KOPT-K1 (cell line): ENCODE data around the gene ADD2.

Source experiments
- H3K27ac ChIP-seq: fragments of 200-600 bp; sonication (generic); 2 replicates; pipeline ENCODE4 v1.5.1; 2016; ENCODE audit warnings: antibody characterized with exemption, mild to moderate bottlenecking, low read depth, low read length; ENCODE audit not compliant: poor library complexity, severe bottlenecking
- H3K36me3 ChIP-seq: fragments of 200-600 bp; sonication (generic); 2 replicates; pipeline ENCODE4 v1.5.1; 2017; ENCODE audit warnings: antibody characterized with exemption, mild to moderate bottlenecking, low read length, moderate library complexity; ENCODE audit not compliant: insufficient read depth
- H3K9me3 ChIP-seq: fragments of 200-600 bp; sonication (generic); 2 replicates; pipeline ENCODE4 v1.5.1; 2017; ENCODE audit warnings: antibody characterized with exemption, low read length, mild to moderate bottlenecking; ENCODE audit not compliant: insufficient read depth, poor library complexity, severe bottlenecking

Gene ADD2

DNA sequence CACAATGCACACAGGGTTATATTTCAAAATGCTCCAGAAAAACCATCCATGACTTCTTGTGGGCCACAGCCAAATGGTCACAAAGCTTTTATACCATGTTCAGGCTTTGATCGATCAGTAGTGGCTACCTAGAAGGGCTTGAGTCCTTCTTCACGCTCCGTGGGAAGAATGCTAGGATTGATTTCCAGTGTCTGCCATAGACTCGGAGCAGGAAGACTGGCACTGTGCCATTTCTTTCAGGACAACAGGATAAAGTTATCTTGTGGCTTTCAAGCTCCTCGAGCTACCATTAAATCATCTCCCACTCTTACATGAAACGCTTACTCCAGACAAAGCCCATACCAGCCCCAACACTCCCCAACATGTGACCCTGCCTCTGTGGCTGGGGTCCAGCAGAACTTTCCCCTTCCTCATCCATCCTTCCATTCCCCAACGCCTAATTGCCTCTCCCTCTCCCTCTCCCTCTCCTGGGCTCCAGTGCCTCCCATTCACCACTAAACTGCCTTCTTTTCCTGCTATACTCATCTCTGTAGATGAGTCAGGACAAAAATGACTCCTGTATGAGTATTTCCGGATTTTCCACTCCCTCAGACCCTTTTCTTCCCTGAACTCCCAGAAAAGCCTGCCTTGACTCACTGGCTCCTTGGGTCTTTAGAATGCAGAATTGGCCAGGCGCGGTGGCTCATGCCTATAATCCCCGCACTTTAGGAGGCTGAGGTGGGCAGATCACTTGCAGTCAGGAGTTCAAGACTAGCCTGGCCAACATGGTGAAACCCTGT lies 40.9 kb downstream of the ADD2 start:
- H3K9me3 ChIP-seq, result no peaks in the 10 kb centered on the region
- H3K36me3 ChIP-seq, result no peaks in the 10 kb centered on the region

GRCh38 chr2:70725505-70725904 lies 42.5 kb downstream of the ADD2 start:
- Histone ChIP-seq H3K9me3 (no peaks in the 10 kb centered on the region), H3K36me3 (no peaks in the 10 kb centered on the region), H3K27ac (no peak overlapping the region)

More for the DNA sequence above, 40.9 kb downstream of the ADD2 start:
- H3K27ac ChIP-seq, result no peak overlapping the region

GRCh38 chr2:70724366-70724765 lies 43.6 kb downstream of the ADD2 start:
- no peak overlapping the region for H3K27ac ChIP-seq
- no peaks in the 10 kb centered on the region for H3K36me3 ChIP-seq
- H3K9me3 ChIP-seq, result no peaks in the 10 kb centered on the region

DNA sequence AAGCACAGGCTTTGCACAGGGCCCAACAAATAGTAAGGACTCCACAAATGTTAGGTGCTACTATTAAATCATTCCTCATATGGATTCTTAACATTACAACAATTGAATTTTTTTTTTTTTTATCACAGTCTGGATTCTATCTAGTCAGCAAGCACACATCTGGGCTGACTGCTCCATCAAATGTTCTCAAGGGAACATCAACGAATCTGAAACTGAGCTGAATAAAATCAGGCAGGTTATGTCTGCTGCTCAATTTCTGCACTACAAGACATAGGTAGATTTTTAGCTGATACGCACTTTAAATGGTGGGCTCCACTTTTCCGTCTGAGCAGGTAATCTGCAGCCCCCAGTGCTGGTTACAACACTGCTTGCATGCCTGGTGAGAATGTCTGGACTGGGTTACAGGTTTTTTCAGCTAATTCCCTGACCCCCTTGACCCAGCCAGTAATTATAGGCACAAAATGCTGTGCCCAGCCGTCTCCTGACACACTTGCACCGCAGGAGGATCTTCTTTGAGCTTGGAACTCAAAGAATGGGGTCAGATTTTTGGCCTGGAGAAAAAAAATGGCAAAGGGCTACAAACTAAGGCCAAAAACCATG lies 44.6 kb downstream of the ADD2 start:
- no peak overlapping the region for H3K27ac ChIP-seq
- H3K9me3 ChIP-seq, result no peaks in the 10 kb centered on the region
- no peaks in the 10 kb centered on the region for H3K36me3 ChIP-seq

GRCh38 chr2:70720124-70720523 lies 47.9 kb downstream of the ADD2 start:
- Histone ChIP-seq H3K27ac (no peak overlapping the region), H3K9me3 (no peaks in the 10 kb centered on the region), H3K36me3 (no peaks in the 10 kb centered on the region)

- H3K9me3 ChIP-seq, result no peaks in the 10 kb centered on the region
- no peak overlapping the region for H3K27ac ChIP-seq
- H3K36me3 ChIP-seq, result no peaks in the 10 kb centered on the region
These were observed 48.8 kb downstream of the ADD2 start for GRCh38 chr2:70719231-70719630.

GRCh38 chr2:70718736-70719135 lies 49.3 kb downstream of the ADD2 start:
- no peak overlapping the region for H3K27ac ChIP-seq

GRCh38 chr2:70718241-70718640 lies 49.8 kb downstream of the ADD2 start:
- Histone ChIP-seq H3K9me3 (no peaks in the 10 kb centered on the region), H3K36me3 (no peaks in the 10 kb centered on the region), H3K27ac (no peak overlapping the region)

More at GRCh38 chr2:70718736-70719135, 49.3 kb downstream of the ADD2 start:
- no peaks in the 10 kb centered on the region for H3K36me3 ChIP-seq
- H3K9me3 ChIP-seq, result no peaks in the 10 kb centered on the region

DNA sequence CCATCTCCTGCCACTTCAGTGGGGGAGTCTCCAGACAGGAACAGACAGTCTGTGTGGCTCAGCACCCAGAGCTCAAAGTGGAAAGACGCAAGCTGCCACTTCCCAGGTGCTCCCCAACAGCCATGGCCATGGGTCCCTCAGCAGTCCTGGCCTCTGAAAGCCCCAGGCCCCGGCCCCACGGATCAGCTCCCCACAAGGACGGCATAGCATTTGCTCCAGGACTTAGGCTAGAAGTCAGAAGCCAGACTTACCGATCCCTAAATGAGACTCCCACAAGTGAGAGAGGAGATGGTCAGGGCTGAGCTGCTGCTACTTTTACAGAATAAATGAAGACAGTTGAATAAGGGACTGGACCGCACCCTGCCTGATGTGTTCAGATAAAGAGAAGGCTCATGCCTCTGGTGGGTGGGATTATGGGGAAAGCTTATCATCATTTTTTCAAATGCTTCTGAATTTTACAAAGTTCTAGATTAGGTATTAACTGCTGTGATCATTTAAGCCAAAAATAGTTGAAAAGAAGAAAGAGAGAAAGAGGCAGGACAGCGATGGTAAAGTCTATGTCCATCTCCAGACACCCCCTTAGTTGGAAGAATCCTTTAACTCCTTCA lies 50.5 kb downstream of the ADD2 start:
- no peaks in the 10 kb centered on the region for H3K36me3 ChIP-seq
- H3K9me3 ChIP-seq, result no peaks in the 10 kb centered on the region

DNA sequence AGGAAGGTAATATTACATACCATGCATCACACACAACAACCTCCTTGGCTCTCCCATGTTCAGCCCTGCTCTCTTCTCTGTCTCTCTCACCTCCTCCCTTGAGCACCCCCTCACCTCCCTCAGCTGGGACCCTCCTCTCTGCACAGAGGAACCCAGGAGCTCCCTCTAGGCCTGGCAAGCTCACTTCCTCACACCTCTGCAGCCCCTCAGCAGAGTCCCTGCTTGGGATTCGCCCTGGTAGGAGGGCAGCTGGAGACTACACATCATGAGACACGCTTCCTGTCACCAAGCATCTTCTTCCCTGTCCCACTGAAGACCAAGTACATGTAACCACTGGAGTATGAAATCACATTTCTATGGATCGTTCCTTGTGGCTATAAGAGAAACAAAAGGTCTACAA lies 51.0 kb downstream of the ADD2 start:
- H3K36me3 ChIP-seq, result no peaks in the 10 kb centered on the region
- no peak overlapping the region for H3K27ac ChIP-seq

More for the DNA sequence above, 50.5 kb downstream of the ADD2 start:
- no peak overlapping the region for H3K27ac ChIP-seq

DNA sequence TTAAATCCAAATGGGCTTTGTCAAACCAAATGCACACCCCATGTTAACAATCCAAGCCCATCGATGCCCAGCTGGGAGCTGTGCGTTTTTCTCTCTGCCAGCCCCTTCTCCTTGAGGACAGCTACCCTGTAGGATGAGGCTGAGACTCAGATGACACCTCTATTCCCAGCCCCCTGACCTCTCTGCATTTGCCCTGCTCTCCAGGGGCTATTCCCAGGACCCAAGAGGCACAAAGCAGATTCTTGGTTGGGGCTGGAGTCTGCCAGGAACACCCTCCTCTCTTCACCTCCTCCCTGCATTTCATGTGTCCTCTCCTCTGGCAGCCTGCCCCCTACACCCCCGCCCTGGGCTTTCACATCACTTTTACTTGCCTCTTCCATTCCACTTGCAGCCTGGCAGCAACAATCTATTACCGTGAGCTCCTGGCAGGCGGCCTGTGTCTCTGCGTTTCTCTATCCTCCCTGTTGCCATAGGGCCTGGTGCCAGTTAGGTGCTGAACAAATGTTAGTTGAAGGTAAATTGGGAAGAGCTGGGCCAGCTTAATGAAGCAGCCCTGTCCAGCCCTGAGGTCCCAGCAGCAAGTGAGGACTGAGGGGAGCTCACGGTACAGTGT lies 51.8 kb downstream of the ADD2 start:
- Histone ChIP-seq H3K27ac (no peak overlapping the region), H3K36me3 (no peaks in the 10 kb centered on the region)

More for the DNA sequence above, 51.0 kb downstream of the ADD2 start:
- no peaks in the 10 kb centered on the region for H3K9me3 ChIP-seq

GRCh38 chr2:70715071-70715985 lies 52.7 kb downstream of the ADD2 start:
- no peaks in the 10 kb centered on the region for H3K36me3 ChIP-seq
- H3K9me3 ChIP-seq, result no peaks in the 10 kb centered on the region
- no peak overlapping the region for H3K27ac ChIP-seq

More for the DNA sequence above, 51.8 kb downstream of the ADD2 start:
- no peaks in the 10 kb centered on the region for H3K9me3 ChIP-seq

- Histone ChIP-seq H3K9me3 (no peaks in the 10 kb centered on the region), H3K36me3 (no peaks in the 10 kb centered on the region), H3K27ac (no peak overlapping the region)
These were observed 53.7 kb downstream of the ADD2 start for GRCh38 chr2:70714141-70714905.

DNA sequence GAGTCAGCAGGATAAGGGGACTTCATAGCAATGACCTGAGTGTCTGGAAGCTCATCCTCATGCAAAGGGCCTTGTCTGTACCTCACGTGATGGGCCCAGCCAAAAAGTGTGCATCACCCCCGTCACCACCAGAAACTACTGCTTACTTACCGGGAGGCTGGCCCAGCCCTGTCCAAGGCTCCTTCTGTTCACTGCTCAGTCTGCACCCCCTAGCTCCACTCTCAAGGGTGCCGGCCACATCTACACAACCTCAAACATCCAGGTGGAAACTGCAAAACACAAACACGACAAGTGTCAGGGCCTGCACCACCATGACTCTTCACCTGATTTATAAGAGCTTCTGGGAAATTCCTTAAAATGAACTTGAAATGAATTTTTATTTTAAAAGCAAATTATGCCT lies 55.1 kb downstream of the ADD2 start:
- Histone ChIP-seq H3K9me3 (no peaks in the 10 kb centered on the region), H3K27ac (no peak overlapping the region), H3K36me3 (no peaks in the 10 kb centered on the region)
